ENCODE results near the gene ZNF804B. TPM values are rescaled to one million over a fixed set of nuclear protein-coding genes. Genes with fewer than 3 reads are reported as not detected.

The ZNF804B gene
- total RNA-seq, 1 experiment from 2014 or later, result not detected

- Histone ChIP-seq H3K4ac (ENCODE audit: low read depth, low read length) (no peak overlapping the region), H2BK5ac (ENCODE audit: insufficient read length, low read length) (no peak overlapping the region), H4K5ac (ENCODE audit: insufficient read length, low read depth, low read length) (no peak overlapping the region), H3K79me2 (ENCODE audit: insufficient read depth, low read length) (no peaks in the 10 kb centered on the region), H3K4me2 (ENCODE audit: insufficient read depth, insufficient read length, low read length) (no peak overlapping the region), H3K56ac (ENCODE audit: insufficient read length, low read depth, low read length) (no peak overlapping the region), H3K27me3 (ENCODE audit: insufficient read depth, low read length) (no peaks in the 10 kb centered on the region), H4K8ac (replicated peaks; ENCODE audit: insufficient read length, low read depth, low read length) (no peak overlapping the region), H3K9me3 (ENCODE audit: control insufficient read depth, low read depth, low read length) (no peaks in the 10 kb centered on the region), H2BK12ac (ENCODE audit: insufficient read length, low read depth, low read length) (no peak overlapping the region), H3T11ph (ENCODE audit: low read length) (no peak overlapping the region), H2AFZ (ENCODE audit: low read length) (no peak overlapping the region), H3K23ac (ENCODE audit: insufficient read length, low read depth, low read length) (no peak overlapping the region), H2AK5ac (ENCODE audit: insufficient read length, low read length) (no peak overlapping the region), H3K9ac (ENCODE audit: extremely low read depth, insufficient read length, low read length) (no peak overlapping the region), H4K20me1 (ENCODE audit: control insufficient read depth, insufficient read depth, insufficient read length) (no peaks in the 10 kb centered on the region), H3K27ac (ENCODE audit: insufficient read length, low read depth, low read length) (no peak overlapping the region), H3K23me2 (ENCODE audit: insufficient read length, low read depth, low read length, poor library complexity, severe bottlenecking) (no peaks in the 10 kb centered on the region), H3K4me1 (ENCODE audit: insufficient read depth, low read length) (no peaks in the 10 kb centered on the region), H4K91ac (ENCODE audit: insufficient read length, low read depth, low read length) (no peak overlapping the region), H2BK120ac (ENCODE audit: low read depth, low read length, poor library complexity, severe bottlenecking) (no peak overlapping the region), H3K79me1 (ENCODE audit: insufficient read depth, low read depth, low read length, poor library complexity, severe bottlenecking) (no peaks in the 10 kb centered on the region), H2BK15ac (ENCODE audit: low read depth, low read length) (no peak overlapping the region), H3K18ac (ENCODE audit: insufficient read length, low read depth, low read length) (no peak overlapping the region), H2BK20ac (ENCODE audit: low read depth, low read length, poor library complexity, severe bottlenecking) (no peak overlapping the region), H3K14ac (ENCODE audit: insufficient read depth, low read length) (no peak overlapping the region)
- no peak overlapping the region for H3K27ac Mint-ChIP-seq
- no peaks in the 10 kb centered on the region for H3K9me3 Mint-ChIP-seq
- no peaks in the 10 kb centered on the region for H3K36me3 Mint-ChIP-seq (ENCODE audit: insufficient read depth in 1 of 3, low read depth in 3 of 3)
- WGBS (ENCODE audit: extremely low coverage, insufficient read length, low lambda C conversion rate), result no CpG with 5 or more reads among the region's 3 CpGs
- H3K4me1 Mint-ChIP-seq, result no peaks in the 10 kb centered on the region
- H3K27me3 Mint-ChIP-seq (ENCODE audit: low read depth), result no peaks in the 10 kb centered on the region
- no peak overlapping the region for H3K4me3 Mint-ChIP-seq
- no peak for TF ChIP-seq CTCF (conservative IDR thresholded peaks at IDR 0.05)
- DNase-seq, result no peak
These were observed 66.7 kb downstream of the ZNF804B start for GRCh38 chr7:88826222-88826621.

Measured in H9 (cell line).